ENCODE results near the gene NUP205. TPM values are rescaled to one million over a fixed set of nuclear protein-coding genes. Genes with fewer than 3 reads are reported as not detected.

NUP205 gene
- total RNA-seq, 1 experiment from 2014 or later, result 148 TPM

DNA sequence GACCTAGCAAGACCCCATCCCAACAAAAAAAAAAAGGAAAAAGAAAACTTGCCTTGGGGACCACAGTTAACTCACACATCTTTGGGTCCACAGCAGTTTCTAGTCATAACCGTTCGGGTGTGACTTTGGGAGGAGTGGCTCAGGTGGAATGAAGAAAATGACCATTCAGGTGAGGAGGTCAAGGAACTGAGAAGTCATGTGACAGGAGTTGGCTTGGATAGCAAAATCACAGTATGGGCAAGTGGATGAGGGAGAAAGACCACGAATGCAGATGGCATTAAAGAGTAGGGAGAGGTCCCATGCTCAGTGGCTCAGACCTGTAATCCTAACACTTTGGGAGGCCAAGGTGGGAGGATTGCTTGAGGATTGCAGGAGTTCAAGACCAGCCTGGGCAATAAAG lies 30.7 kb upstream of the NUP205 start:
- no TSS peak for BruUV-seq (replicated peaks)
- Histone ChIP-seq H3K27ac (ENCODE audit: low read depth, low read length, poor library complexity, severe bottlenecking) (no peak overlapping the region), H3K4me3 (ENCODE audit: low read depth, low read length, poor library complexity, severe bottlenecking) (no peak overlapping the region), H3K36me3 (ENCODE audit: insufficient read depth, low read length, poor library complexity, severe bottlenecking) (no peaks in the 10 kb centered on the region), H3K4me1 (ENCODE audit: insufficient read depth, low read length, poor library complexity, severe bottlenecking) (no peaks in the 10 kb centered on the region), H3K27me3 (replicated peaks; ENCODE audit: insufficient read depth, low read depth, low read length, poor library complexity) (peaks cover 32% of the 10 kb centered on the region), H3K9me3 (ENCODE audit: low read depth, low read length, poor library complexity, severe bottlenecking) (no peaks in the 10 kb centered on the region)
- intact Hi-C loops (cut with micrococcal nuclease; ENCODE audit: unreplicated experiment), result no loop called here
- DNase-seq (ENCODE audit: low spot score), result no peak
- ChIA-PET POLR2A (ENCODE audit: low non-redundant PET) (no interaction called here), CTCF (no interaction called here)
- TF ChIP-seq CTCF (conservative IDR thresholded peaks at IDR 0.05; ENCODE audit: low read depth, low read length) (no peak), EZH2 (IDR thresholded peaks at IDR 0.05; ENCODE audit: borderline replicate concordance, low read depth, low read length, poor library complexity, severe bottlenecking) (no peak)

DNA sequence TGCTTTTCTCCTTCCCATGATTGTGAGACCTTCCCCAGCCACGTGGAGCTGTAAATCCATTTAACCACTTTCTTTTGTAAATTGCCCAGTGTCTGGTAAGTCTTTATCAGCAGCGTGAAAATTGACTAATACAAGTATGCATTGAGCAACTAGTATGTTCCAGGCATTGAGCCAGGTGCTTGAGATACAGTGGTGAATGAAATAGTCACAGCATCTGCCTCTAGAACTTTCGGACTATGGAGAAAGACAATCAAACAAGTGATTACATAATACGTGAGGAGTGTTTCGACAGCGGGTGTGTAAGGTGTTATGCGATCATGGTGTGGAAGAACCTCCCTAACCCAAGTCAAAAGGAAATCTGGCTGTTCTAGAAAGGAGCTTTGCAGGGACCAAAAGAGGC lies 21.6 kb upstream of the NUP205 start:
- Histone ChIP-seq H3K4me3 (ENCODE audit: low read depth, low read length, poor library complexity, severe bottlenecking) (no peak overlapping the region), H3K4me1 (ENCODE audit: insufficient read depth, low read length, poor library complexity, severe bottlenecking) (no peaks in the 10 kb centered on the region), H3K27me3 (replicated peaks; ENCODE audit: insufficient read depth, low read depth, low read length, poor library complexity) (peaks cover 63% of the 10 kb centered on the region), H3K36me3 (ENCODE audit: insufficient read depth, low read length, poor library complexity, severe bottlenecking) (no peaks in the 10 kb centered on the region), H3K27ac (ENCODE audit: low read depth, low read length, poor library complexity, severe bottlenecking) (no peak overlapping the region), H3K9me3 (ENCODE audit: low read depth, low read length, poor library complexity, severe bottlenecking) (no peaks in the 10 kb centered on the region)
- CTCF ChIA-PET, result no interaction called here
- intact Hi-C loops (cut with micrococcal nuclease; ENCODE audit: unreplicated experiment), result no loop called here
- TF ChIP-seq EZH2 (IDR thresholded peaks at IDR 0.05; ENCODE audit: borderline replicate concordance, low read depth, low read length, poor library complexity, severe bottlenecking) (no peak), CTCF (conservative IDR thresholded peaks at IDR 0.05; ENCODE audit: low read depth, low read length) (no peak)
- POLR2A ChIA-PET (ENCODE audit: low non-redundant PET), result no interaction called here
- peak; percentile 54 for DNase-seq (ENCODE audit: low spot score)
- BruUV-seq (replicated peaks), result no TSS peak

GRCh38 chr7:135537453-135537852 lies 20.3 kb upstream of the NUP205 start:
- POLR2A ChIA-PET (ENCODE audit: low non-redundant PET), result no interaction called here
- DNase-seq (ENCODE audit: low spot score), result no peak
- Histone ChIP-seq H3K36me3 (ENCODE audit: insufficient read depth, low read length, poor library complexity, severe bottlenecking) (no peaks in the 10 kb centered on the region), H3K27ac (ENCODE audit: low read depth, low read length, poor library complexity, severe bottlenecking) (no peak overlapping the region), H3K4me1 (ENCODE audit: insufficient read depth, low read length, poor library complexity, severe bottlenecking) (no peaks in the 10 kb centered on the region), H3K9me3 (ENCODE audit: low read depth, low read length, poor library complexity, severe bottlenecking) (no peaks in the 10 kb centered on the region), H3K27me3 (replicated peaks; ENCODE audit: insufficient read depth, low read depth, low read length, poor library complexity) (peaks cover 53% of the 10 kb centered on the region), H3K4me3 (ENCODE audit: low read depth, low read length, poor library complexity, severe bottlenecking) (no peak overlapping the region)
- CTCF ChIA-PET, result no interaction called here
- no peak for TF ChIP-seq CTCF (conservative IDR thresholded peaks at IDR 0.05; ENCODE audit: low read depth, low read length)
- no peak for TF ChIP-seq EZH2 (IDR thresholded peaks at IDR 0.05; ENCODE audit: borderline replicate concordance, low read depth, low read length, poor library complexity, severe bottlenecking)
- intact Hi-C loops (cut with micrococcal nuclease; ENCODE audit: unreplicated experiment), result no loop called here
- no TSS peak for BruUV-seq (replicated peaks)
